ENCODE data around the gene CUBN. TPM values are rescaled to one million over a fixed set of nuclear protein-coding genes. Genes with fewer than 3 reads are reported as not detected.

The CUBN gene
- total and polyA plus RNA-seq, 7 experiments from 2014 or later, result 0.39 to 17.5 (median 7.0) TPM

DNA sequence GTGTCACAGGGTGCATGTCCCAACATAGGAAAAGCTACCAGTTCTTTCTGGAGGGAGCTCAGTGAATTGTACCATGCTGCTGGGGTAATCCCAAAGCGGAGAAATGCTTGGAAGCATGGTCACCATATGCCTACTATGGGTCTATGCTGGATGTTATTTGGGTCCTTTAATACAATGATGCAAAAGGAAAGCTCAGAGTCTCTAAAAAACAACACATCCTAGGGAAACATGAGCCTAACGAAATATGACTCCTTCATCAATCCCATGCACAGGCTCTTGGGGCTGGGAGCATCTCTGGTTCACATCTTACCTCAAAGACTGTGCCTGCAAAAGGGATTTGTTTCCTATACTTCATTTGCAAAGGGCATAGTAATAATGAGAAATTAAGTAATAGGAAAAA lies 65.2 kb downstream of the CUBN start:
- ChIA-PET POLR2A (no interaction called here), CTCF (interaction anchor here (0.5 kb wide), 1 partner anchor 242 kb away, joined by 3 read pairs; no protein-coding TSS in a partner anchor)
- peaks cover 0 to 3% (median 0%) of the 10 kb centered on the region in 11 donors for H3K9me3 Mint-ChIP-seq

DNA sequence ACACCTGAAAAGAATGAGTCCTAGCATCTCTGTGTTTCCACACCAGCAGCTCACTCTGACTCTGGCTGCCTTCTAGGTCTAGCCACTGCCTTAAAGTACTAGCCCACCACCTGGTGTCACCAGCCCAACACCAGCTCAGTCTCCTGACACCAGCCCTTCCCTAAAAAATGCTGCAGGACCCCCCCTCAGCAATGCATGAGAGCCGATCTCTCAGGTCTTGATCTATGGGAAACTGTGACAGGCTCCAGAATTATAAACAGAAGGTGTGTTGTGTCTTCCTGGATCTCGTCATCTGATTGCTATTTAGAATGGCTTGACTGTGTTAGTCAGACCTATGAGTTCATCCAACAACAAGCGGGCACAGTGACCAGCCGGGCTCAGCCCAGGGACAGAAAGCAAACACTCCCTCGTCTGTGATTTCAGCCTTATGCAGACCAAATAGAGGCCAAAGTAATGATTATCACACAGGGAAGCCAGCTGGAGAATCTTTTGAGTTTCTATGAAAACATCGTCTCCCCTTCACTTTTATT lies 66.6 kb downstream of the CUBN start:
- Mint-ChIP-seq H3K4me1 (peaks cover 8 to 45% (median 39%) of the 10 kb centered on the region in 7 donors), H3K9me3 (no peaks in the 10 kb centered on the region), H3K4me3 (no peak overlapping the region), H3K27ac (peak overlapping the region in 5 of 9 donors; percentile 20 to 83 (median 67)), H3K36me3 (peaks cover 0 to 29% (median 16%) of the 10 kb centered on the region in 5 donors), H3K27me3 (peaks cover 0 to 15% (median 0%) of the 10 kb centered on the region in 5 donors)
- Histone ChIP-seq H3K27me3 (ENCODE audit: control insufficient read depth in 2 of 2, insufficient read depth in 2 of 2, low read length in 2 of 2) (no peaks in the 10 kb centered on the region), H3K4me1 (ENCODE audit: control insufficient read depth in 2 of 2, insufficient read depth in 2 of 2, low read length in 2 of 2) (peaks cover 0 to 6% of the 10 kb centered on the region in 2 donors), H3K4me3 (ENCODE audit: low read length) (no peak overlapping the region), H3K9me3 (ENCODE audit: control insufficient read depth in 2 of 3, low read length in 3 of 3) (no peaks in the 10 kb centered on the region), H3K27ac (ENCODE audit: low read depth, low read length) (no peak overlapping the region), H3K36me3 (ENCODE audit: control insufficient read depth in 2 of 3, insufficient read depth in 3 of 3, low read length in 3 of 3) (no peaks in the 10 kb centered on the region)
- ChIA-PET CTCF (interaction anchor here (0.7 kb wide), 1 partner anchor 21 kb away, joined by 3 read pairs; no protein-coding TSS in a partner anchor), POLR2A (interaction anchor here (1.2 kb wide), 1 partner anchor 165 kb away, joined by 3 read pairs; the partner anchor contains the start of gene VIM)
- intact Hi-C loops (cut with micrococcal nuclease), result loop anchor here in 1 of 2 donors (5.0 kb wide), 1 partner anchor 94 kb away; no protein-coding TSS in a partner anchor
- DNase-seq (no peak), ATAC-seq (no peak)

More for the DNA sequence above, 65.2 kb downstream of the CUBN start:
- H3K27me3 ChIP-seq (ENCODE audit: control insufficient read depth in 2 of 2, insufficient read depth in 2 of 2, low read length in 2 of 2), result no peaks in the 10 kb centered on the region
- Mint-ChIP-seq H3K4me3 (no peak overlapping the region), H3K27me3 (peaks cover 0 to 15% (median 0%) of the 10 kb centered on the region in 5 donors), H3K4me1 (peaks cover 8 to 42% (median 35%) of the 10 kb centered on the region in 7 donors), H3K36me3 (peaks cover 0 to 38% (median 19%) of the 10 kb centered on the region in 5 donors), H3K27ac (no peak overlapping the region)
- peaks cover 0 to 8% of the 10 kb centered on the region in 2 donors for H3K4me1 ChIP-seq (ENCODE audit: control insufficient read depth in 2 of 2, insufficient read depth in 2 of 2, low read length in 2 of 2)
- DNase-seq, result no peak
- no peak overlapping the region for H3K4me3 ChIP-seq (ENCODE audit: low read length)
- intact Hi-C loops (cut with micrococcal nuclease), result loop anchor here in 1 of 2 donors (5.0 kb wide), 1 partner anchor 93 kb away; no protein-coding TSS in a partner anchor
- no peaks in the 10 kb centered on the region for H3K36me3 ChIP-seq (ENCODE audit: control insufficient read depth in 2 of 3, insufficient read depth in 3 of 3, low read length in 3 of 3)
- H3K9me3 ChIP-seq (ENCODE audit: control insufficient read depth in 2 of 3, low read length in 3 of 3), result no peaks in the 10 kb centered on the region
- no peak overlapping the region for H3K27ac ChIP-seq (ENCODE audit: low read depth, low read length)
- ATAC-seq, result no peak

DNA sequence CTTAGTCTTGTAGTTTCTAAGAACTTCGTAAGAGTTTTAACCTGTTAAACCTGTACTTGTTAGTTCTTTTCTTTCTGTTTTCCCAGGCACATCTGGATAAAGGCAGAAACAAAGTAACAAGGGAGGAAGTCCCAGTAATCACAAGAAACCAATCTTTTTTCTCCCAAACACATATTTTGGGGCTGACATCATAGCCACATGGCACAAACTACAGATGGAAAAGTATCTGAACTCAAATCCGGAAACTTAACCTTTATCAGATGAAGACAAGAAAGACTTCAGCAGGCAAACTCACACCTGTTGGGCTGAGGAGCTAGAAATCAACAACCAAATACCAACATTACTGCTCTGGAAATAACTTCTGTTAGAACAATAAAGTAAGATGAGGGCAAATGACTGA lies 67.1 kb downstream of the CUBN start:
- Histone ChIP-seq H3K27me3 (ENCODE audit: control insufficient read depth in 2 of 2, insufficient read depth in 2 of 2, low read length in 2 of 2) (no peaks in the 10 kb centered on the region), H3K27ac (ENCODE audit: low read depth, low read length) (no peak overlapping the region), H3K36me3 (ENCODE audit: control insufficient read depth in 2 of 3, insufficient read depth in 3 of 3, low read length in 3 of 3) (no peaks in the 10 kb centered on the region), H3K4me1 (ENCODE audit: control insufficient read depth in 2 of 2, insufficient read depth in 2 of 2, low read length in 2 of 2) (peaks cover 0 to 1% of the 10 kb centered on the region in 2 donors), H3K9me3 (ENCODE audit: control insufficient read depth in 2 of 3, low read length in 3 of 3) (no peaks in the 10 kb centered on the region), H3K4me3 (ENCODE audit: low read length) (no peak overlapping the region)
- peak overlapping the region in 5 of 9 donors; percentile 6 to 83 (median 67) for H3K27ac Mint-ChIP-seq
- peaks cover 4 to 40% (median 33%) of the 10 kb centered on the region in 7 donors for H3K4me1 Mint-ChIP-seq
- peaks cover 0 to 26% (median 18%) of the 10 kb centered on the region in 5 donors for H3K36me3 Mint-ChIP-seq
- intact Hi-C loops (cut with micrococcal nuclease), result loop anchor here in 1 of 2 donors (5.0 kb wide), 1 partner anchor 95 kb away; no protein-coding TSS in a partner anchor
- ChIA-PET CTCF (interaction anchor here (0.7 kb wide), 1 partner anchor 21 kb away, joined by 3 read pairs; no protein-coding TSS in a partner anchor), POLR2A (no interaction called here)
- DNase-seq (no peak), ATAC-seq (no peak)
- H3K4me3 Mint-ChIP-seq, result no peak overlapping the region
- peaks cover 0 to 15% (median 0%) of the 10 kb centered on the region in 5 donors for H3K27me3 Mint-ChIP-seq
- peaks cover 0 to 1% (median 0%) of the 10 kb centered on the region in 11 donors for H3K9me3 Mint-ChIP-seq

DNA sequence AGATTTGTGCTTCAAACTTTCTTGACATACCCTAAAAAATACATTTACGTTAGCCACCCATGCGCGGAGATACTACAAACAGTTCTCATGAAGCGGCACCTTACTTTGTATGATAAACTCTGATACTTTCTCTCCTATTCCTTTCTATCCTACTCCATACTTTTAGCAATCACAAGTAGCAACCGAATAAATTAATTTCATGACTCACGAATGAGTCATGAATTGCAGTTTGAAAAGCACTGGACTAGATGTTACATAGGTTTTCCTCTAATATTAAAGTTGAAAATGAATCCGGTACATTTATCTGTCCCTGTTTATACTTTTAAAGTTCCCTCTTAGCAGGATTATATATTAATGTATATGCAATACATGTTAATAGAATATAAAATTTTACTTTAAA lies 67.6 kb downstream of the CUBN start:
- Histone ChIP-seq H3K4me1 (ENCODE audit: control insufficient read depth in 2 of 2, insufficient read depth in 2 of 2, low read length in 2 of 2) (no peaks in the 10 kb centered on the region), H3K36me3 (ENCODE audit: control insufficient read depth in 2 of 3, insufficient read depth in 3 of 3, low read length in 3 of 3) (no peaks in the 10 kb centered on the region), H3K27ac (ENCODE audit: low read depth, low read length) (no peak overlapping the region), H3K27me3 (ENCODE audit: control insufficient read depth in 2 of 2, insufficient read depth in 2 of 2, low read length in 2 of 2) (no peaks in the 10 kb centered on the region), H3K4me3 (ENCODE audit: low read length) (no peak overlapping the region), H3K9me3 (ENCODE audit: control insufficient read depth in 2 of 3, low read length in 3 of 3) (no peaks in the 10 kb centered on the region)
- DNase-seq, result no peak
- peaks cover 0 to 29% (median 21%) of the 10 kb centered on the region in 5 donors for H3K36me3 Mint-ChIP-seq
- intact Hi-C loops (cut with micrococcal nuclease), result loop anchor here in 1 of 2 donors (5.0 kb wide), 1 partner anchor 95 kb away; no protein-coding TSS in a partner anchor
- ATAC-seq, result no peak
- peaks cover 0 to 35% (median 29%) of the 10 kb centered on the region in 7 donors for H3K4me1 Mint-ChIP-seq
- H3K27me3 Mint-ChIP-seq, result peaks cover 0 to 16% (median 0%) of the 10 kb centered on the region in 5 donors
- peaks cover 0 to 2% (median 0%) of the 10 kb centered on the region in 11 donors for H3K9me3 Mint-ChIP-seq
- CTCF ChIA-PET, result no interaction called here
- no peak overlapping the region for H3K4me3 Mint-ChIP-seq
- peak overlapping the region in 2 of 9 donors; percentile 6 to 83 for H3K27ac Mint-ChIP-seq
- POLR2A ChIA-PET, result no interaction called here

DNA sequence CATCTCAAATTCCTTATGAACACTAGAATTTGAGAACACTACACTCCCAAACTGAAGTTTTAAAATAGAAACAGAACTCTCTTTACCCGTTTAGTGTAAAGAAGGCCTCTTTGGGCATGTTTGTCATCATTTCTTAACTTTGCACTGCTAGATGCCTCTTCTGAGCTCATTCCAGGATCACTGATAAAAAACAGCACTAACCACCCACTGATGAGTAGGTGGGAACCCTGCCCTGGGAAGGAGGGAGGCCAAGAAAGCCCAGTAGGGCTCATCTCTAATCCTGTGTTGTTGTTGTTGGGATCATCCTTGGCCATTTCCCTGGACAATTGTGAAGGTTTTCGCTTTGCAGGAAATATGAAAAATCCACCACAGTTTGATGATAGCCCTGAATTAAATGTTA lies 68.2 kb downstream of the CUBN start:
- H3K9me3 Mint-ChIP-seq, result peaks cover 0 to 6% (median 0%) of the 10 kb centered on the region in 11 donors
- ChIA-PET POLR2A (no interaction called here), CTCF (no interaction called here)
- H3K4me1 ChIP-seq (ENCODE audit: control insufficient read depth in 2 of 2, insufficient read depth in 2 of 2, low read length in 2 of 2), result no peaks in the 10 kb centered on the region
- intact Hi-C loops (cut with micrococcal nuclease), result loop anchor here in 1 of 2 donors (5.0 kb wide), 1 partner anchor 96 kb away; no protein-coding TSS in a partner anchor
- no peaks in the 10 kb centered on the region for H3K36me3 ChIP-seq (ENCODE audit: control insufficient read depth in 2 of 3, insufficient read depth in 3 of 3, low read length in 3 of 3)
- ATAC-seq (no peak), DNase-seq (no peak)
- no peaks in the 10 kb centered on the region for H3K9me3 ChIP-seq (ENCODE audit: control insufficient read depth in 2 of 3, low read length in 3 of 3)
- H3K36me3 Mint-ChIP-seq, result peaks cover 0 to 29% (median 24%) of the 10 kb centered on the region in 5 donors
- no peak overlapping the region for H3K4me3 Mint-ChIP-seq
- no peak overlapping the region for H3K4me3 ChIP-seq (ENCODE audit: low read length)
- H3K4me1 Mint-ChIP-seq, result peaks cover 0 to 29% (median 23%) of the 10 kb centered on the region in 7 donors
- no peaks in the 10 kb centered on the region for H3K27me3 ChIP-seq (ENCODE audit: control insufficient read depth in 2 of 2, insufficient read depth in 2 of 2, low read length in 2 of 2)
- peaks cover 0 to 16% (median 0%) of the 10 kb centered on the region in 5 donors for H3K27me3 Mint-ChIP-seq
- H3K27ac ChIP-seq (ENCODE audit: low read depth, low read length), result no peak overlapping the region
- H3K27ac Mint-ChIP-seq, result peak overlapping the region in 4 of 9 donors; percentile 6 to 51 (median 14)

DNA sequence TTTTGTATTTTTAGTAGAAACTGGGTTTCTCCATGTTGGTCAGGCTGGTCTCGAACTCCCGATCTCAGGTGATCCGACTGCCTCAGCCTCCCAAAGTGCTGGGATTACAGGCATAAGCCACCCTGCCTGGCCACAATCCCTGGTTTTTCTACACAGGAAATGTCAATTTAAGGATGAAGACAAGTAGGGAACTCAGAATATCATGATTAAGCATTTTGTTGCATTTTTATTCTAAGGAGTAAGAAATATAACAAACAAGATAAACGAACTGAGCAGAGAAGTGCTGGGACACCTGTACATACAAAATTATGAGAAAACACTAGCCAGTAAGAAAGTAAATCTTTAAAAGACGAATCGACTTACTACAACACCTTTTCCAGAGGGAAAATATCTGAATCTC lies 69.3 kb downstream of the CUBN start:
- Mint-ChIP-seq H3K27ac (peak overlapping the region in 1 of 9 donors; percentile 56), H3K4me3 (no peak overlapping the region), H3K27me3 (peaks cover 0 to 10% (median 0%) of the 10 kb centered on the region in 5 donors), H3K4me1 (peaks cover 0 to 25% (median 19%) of the 10 kb centered on the region in 7 donors), H3K36me3 (peaks cover 0 to 30% (median 19%) of the 10 kb centered on the region in 5 donors), H3K9me3 (peaks cover 0 to 6% (median 0%) of the 10 kb centered on the region in 11 donors)
- Histone ChIP-seq H3K4me3 (ENCODE audit: low read length) (no peak overlapping the region), H3K4me1 (ENCODE audit: control insufficient read depth in 2 of 2, insufficient read depth in 2 of 2, low read length in 2 of 2) (no peaks in the 10 kb centered on the region), H3K27me3 (ENCODE audit: control insufficient read depth in 2 of 2, insufficient read depth in 2 of 2, low read length in 2 of 2) (no peaks in the 10 kb centered on the region), H3K9me3 (ENCODE audit: control insufficient read depth in 2 of 3, low read length in 3 of 3) (no peaks in the 10 kb centered on the region), H3K27ac (ENCODE audit: low read depth, low read length) (no peak overlapping the region), H3K36me3 (ENCODE audit: control insufficient read depth in 2 of 3, insufficient read depth in 3 of 3, low read length in 3 of 3) (no peaks in the 10 kb centered on the region)
- intact Hi-C loops (cut with micrococcal nuclease), result loop anchor here in 1 of 2 donors (5.0 kb wide), 1 partner anchor 97 kb away; no protein-coding TSS in a partner anchor
- CTCF ChIA-PET, result no interaction called here
- DNase-seq (no peak), ATAC-seq (no peak)
- POLR2A ChIA-PET, result interaction anchor here (0.6 kb wide), 1 partner anchor 15 kb away, joined by 3 read pairs; no protein-coding TSS in a partner anchor

Measured in naive thymus-derived CD4-positive, alpha-beta T cell (primary cell).